Measurements from ENCODE around the gene FOXG1. TPM values are rescaled to one million over a fixed set of nuclear protein-coding genes. Genes with fewer than 3 reads are reported as not detected.

Gene FOXG1
- total and polyA plus RNA-seq, 2 of the 4 experiments (the other 2 are of a cell fraction), result not detected

GRCh38 chr14:28765831-28766468 lies 637 bp upstream of the FOXG1 start:
- intact Hi-C loops (cut with micrococcal nuclease), result no loop called here
- peaks cover 69% of the 10 kb centered on the region for H3K27me3 ChIP-seq (ENCODE audit: control insufficient read depth, insufficient read depth, low read length)

More at GRCh38 chr14:28765831-28766468, 637 bp upstream of the FOXG1 start:
- Histone ChIP-seq H3K9me3 (ENCODE audit: control insufficient read depth, insufficient read depth, low read length) (peaks cover 18% of the 10 kb centered on the region), H3K4me2 (ENCODE audit: low read depth, low read length) (peak overlapping the region; percentile 66), H3K27ac (ENCODE audit: insufficient read depth, low read length) (no peak overlapping the region), H3K4me1 (ENCODE audit: control insufficient read depth, insufficient read depth, low read length) (no peaks in the 10 kb centered on the region; the same call in 1 of the 2 replicates), H2BK15ac (ENCODE audit: low read depth, low read length) (no peak overlapping the region), H3K18ac (ENCODE audit: low read depth, low read length) (no peak overlapping the region), H4K20me1 (ENCODE audit: insufficient read depth, low read length) (no peaks in the 10 kb centered on the region), H2BK20ac (ENCODE audit: low read depth, low read length) (no peak overlapping the region), H2AK5ac (ENCODE audit: low read depth, low read length) (no peak overlapping the region), H4K8ac (ENCODE audit: low read depth in 2 of 2, low read length in 2 of 2) (no peak overlapping the region), H3K23ac (ENCODE audit: low read depth, low read length) (no peak overlapping the region), H3K79me1 (ENCODE audit: low read depth in 1 of 2, low read length in 2 of 2) (no peaks in the 10 kb centered on the region), H4K5ac (ENCODE audit: low read depth, low read length) (no peak overlapping the region), H2BK5ac (ENCODE audit: low read depth, low read length, poor library complexity, severe bottlenecking) (no peak overlapping the region), H3K9me1 (ENCODE audit: insufficient read depth, low read length) (no peaks in the 10 kb centered on the region), H2AFZ (replicated peaks; ENCODE audit: low read length, poor library complexity) (peak overlapping the region; percentile 62), H3K14ac (replicated peaks; ENCODE audit: low read depth, low read length) (no peak overlapping the region), H3K56ac (ENCODE audit: extremely low read depth, insufficient read depth, low read length) (no peak overlapping the region), H3K9ac (ENCODE audit: low read depth, low read length) (no peak overlapping the region), H3K4ac (ENCODE audit: low read depth, low read length) (no peak overlapping the region), H2BK120ac (ENCODE audit: low read depth, low read length) (no peak overlapping the region), H3K4me3 (ENCODE audit: insufficient read depth, low read depth, low read length) (peak overlapping the region; percentile 18; the same call in 1 of the 2 replicates), H2AK9ac (replicated peaks; ENCODE audit: low read depth, low read length, poor library complexity) (no peak overlapping the region), H3K36me3 (ENCODE audit: control insufficient read depth, insufficient read depth, low read length) (no peaks in the 10 kb centered on the region), H4K91ac (ENCODE audit: insufficient read depth, low read depth, low read length) (no peak overlapping the region)
- ChIA-PET POLR2A (ENCODE audit: unreplicated experiment) (no interaction called here), CTCF (interaction anchor here (0.8 to 1.5 kb wide), 2 partner anchors 18 to 254 kb away, joined by 3 to 7 read pairs; no protein-coding TSS in a partner anchor)
- in situ Hi-C loops (cut with MboI; ENCODE audit: low sequenced_read_pairs), result loop anchor here (25.0 kb wide), 1 partner anchor 1246 kb away; no protein-coding TSS in a partner anchor
- TF ChIP-seq POLR2A (IDR thresholded peaks at IDR 0.05; ENCODE audit: low read depth, low read length) (no peak), CEBPB (IDR thresholded peaks at IDR 0.05; ENCODE audit: low read depth, low read length) (no peak), BHLHE40 (IDR thresholded peaks at IDR 0.05; ENCODE audit: low read depth, low read length) (no peak), USF2 (IDR thresholded peaks at IDR 0.05; ENCODE audit: low read depth, low read length) (no peak), MAFK (IDR thresholded peaks at IDR 0.05; ENCODE audit: low read depth, low read length) (no peak), SMC3 (IDR thresholded peaks at IDR 0.05; ENCODE audit: low read depth, low read length) (no peak), RFX5 (IDR thresholded peaks at IDR 0.05; ENCODE audit: low read depth, low read length) (no peak), FOS (IDR thresholded peaks at IDR 0.05; ENCODE audit: low read depth, low read length) (no peak), RCOR1 (IDR thresholded peaks at IDR 0.05; ENCODE audit: insufficient replicate concordance, low read length) (no peak), RAD21 (IDR thresholded peaks at IDR 0.05; ENCODE audit: low read length) (no peak), NFE2L2 (IDR thresholded peaks at IDR 0.05; ENCODE audit: low read depth, low read length) (no peak)
- TF ChIP-seq, protein P1, sequence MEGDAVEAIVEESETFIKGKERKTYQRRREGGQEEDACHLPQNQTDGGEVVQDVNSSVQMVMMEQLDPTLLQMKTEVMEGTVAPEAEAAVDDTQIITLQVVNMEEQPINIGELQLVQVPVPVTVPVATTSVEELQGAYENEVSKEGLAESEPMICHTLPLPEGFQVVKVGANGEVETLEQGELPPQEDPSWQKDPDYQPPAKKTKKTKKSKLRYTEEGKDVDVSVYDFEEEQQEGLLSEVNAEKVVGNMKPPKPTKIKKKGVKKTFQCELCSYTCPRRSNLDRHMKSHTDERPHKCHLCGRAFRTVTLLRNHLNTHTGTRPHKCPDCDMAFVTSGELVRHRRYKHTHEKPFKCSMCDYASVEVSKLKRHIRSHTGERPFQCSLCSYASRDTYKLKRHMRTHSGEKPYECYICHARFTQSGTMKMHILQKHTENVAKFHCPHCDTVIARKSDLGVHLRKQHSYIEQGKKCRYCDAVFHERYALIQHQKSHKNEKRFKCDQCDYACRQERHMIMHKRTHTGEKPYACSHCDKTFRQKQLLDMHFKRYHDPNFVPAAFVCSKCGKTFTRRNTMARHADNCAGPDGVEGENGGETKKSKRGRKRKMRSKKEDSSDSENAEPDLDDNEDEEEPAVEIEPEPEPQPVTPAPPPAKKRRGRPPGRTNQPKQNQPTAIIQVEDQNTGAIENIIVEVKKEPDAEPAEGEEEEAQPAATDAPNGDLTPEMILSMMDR (conservative IDR thresholded peaks at IDR 0.05; ENCODE audit: low read depth, low read length), result no peak
- DNase-seq, result no peak
- ATAC-seq (ENCODE audit: low read depth), result no peak
- dilution Hi-C loops (cut with HindIII; ENCODE audit: low sequenced_read_pairs, unreplicated experiment), result no loop called here
- BruUV-seq (replicated peaks), result no TSS peak
- 2% methylated on average over 8 of the region's 33 CpGs; no CpG with 5 or more reads in 1 of the 2 experiments for WGBS, 2 experiments (ENCODE audit: extremely low coverage in 2 of 2, insufficient read length in 1 of 2)
